ENCODE results near the gene TMSB10.

TMSB10 gene

DNA sequence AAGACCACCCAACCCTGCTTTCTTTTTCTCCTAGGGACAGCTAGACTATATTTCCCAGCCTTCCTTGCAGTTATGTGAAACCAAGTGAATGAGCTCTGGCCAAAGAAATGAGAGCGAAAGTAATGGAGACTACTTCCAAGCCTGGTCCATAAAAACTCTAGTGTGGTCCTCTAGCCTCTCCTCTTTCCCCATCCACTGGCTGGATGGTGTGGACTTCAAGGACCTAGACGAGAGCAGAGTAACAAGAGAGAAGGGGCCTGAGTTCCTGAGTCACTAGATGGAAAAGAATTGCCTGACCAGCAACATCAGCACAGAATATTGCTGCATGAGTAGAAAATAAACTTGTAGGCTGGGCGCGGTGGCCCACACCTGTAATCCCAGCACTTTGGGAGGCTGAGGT is 2.9 kb upstream of the TMSB10 start:
- Histone ChIP-seq H2BK12ac (ENCODE audit: low read length) (no peak overlapping the region), H3K9me3 (replicated peaks in 1 of 2; ENCODE audit: control insufficient read depth in 2 of 2, insufficient read depth in 1 of 2, low read depth in 1 of 2, low read length in 2 of 2) (peaks cover 0 to 2% of the 10 kb centered on the region in 2 donors), H2AK5ac (ENCODE audit: low read depth, low read length) (no peak overlapping the region), H3K27ac (replicated peaks; ENCODE audit: low read length) (no peak overlapping the region), H3K14ac (ENCODE audit: low read length) (no peak overlapping the region), H2BK120ac (ENCODE audit: low read depth, low read length) (no peak overlapping the region), H2BK5ac (ENCODE audit: low read length) (no peak overlapping the region), H3K4me2 (ENCODE audit: insufficient read depth, low read length, poor library complexity, severe bottlenecking) (no peak overlapping the region), H3K18ac (ENCODE audit: low read length) (no peak overlapping the region), H3K79me1 (ENCODE audit: low read depth, low read length) (peaks cover 3% of the 10 kb centered on the region), H2BK15ac (ENCODE audit: low read length) (no peak overlapping the region), H3K4me1 (ENCODE audit: control insufficient read depth in 2 of 2, insufficient read depth in 1 of 2, low read depth in 1 of 2, low read length in 2 of 2) (peaks cover 0 to 9% of the 10 kb centered on the region in 2 donors), H3K27me3 (ENCODE audit: control insufficient read depth in 3 of 3, insufficient read depth in 3 of 3, low read depth in 1 of 3, low read length in 3 of 3) (peaks cover 0 to 13% (median 0%) of the 10 kb centered on the region in 3 experiments), H3K23ac (ENCODE audit: low read depth, low read length, poor library complexity) (no peak overlapping the region), H2AFZ (ENCODE audit: low read length) (no peak overlapping the region), H4K91ac (ENCODE audit: low read depth, low read length, poor library complexity) (no peak overlapping the region), H3K36me3 (replicated peaks in 1 of 2; ENCODE audit: control insufficient read depth in 2 of 2, insufficient read depth in 2 of 2, low read length in 2 of 2) (peaks cover 0 to 13% of the 10 kb centered on the region in 2 donors), H3K9ac (ENCODE audit: low read depth, low read length, poor library complexity) (no peak overlapping the region), H4K8ac (ENCODE audit: low read depth, low read length) (no peak overlapping the region), H3K4ac (ENCODE audit: low read length) (no peak overlapping the region), H3K4me3 (ENCODE audit: low read length in 2 of 2) (no peak overlapping the region)
- no peak for DNase-seq (ENCODE audit: low spot score)
- no CpG with 5 or more reads among the region's 4 CpGs for WGBS, 2 donors (ENCODE audit: extremely low coverage in 2 of 2, insufficient read length in 2 of 2, insufficient replicate concordance in 1 of 2)

DNA sequence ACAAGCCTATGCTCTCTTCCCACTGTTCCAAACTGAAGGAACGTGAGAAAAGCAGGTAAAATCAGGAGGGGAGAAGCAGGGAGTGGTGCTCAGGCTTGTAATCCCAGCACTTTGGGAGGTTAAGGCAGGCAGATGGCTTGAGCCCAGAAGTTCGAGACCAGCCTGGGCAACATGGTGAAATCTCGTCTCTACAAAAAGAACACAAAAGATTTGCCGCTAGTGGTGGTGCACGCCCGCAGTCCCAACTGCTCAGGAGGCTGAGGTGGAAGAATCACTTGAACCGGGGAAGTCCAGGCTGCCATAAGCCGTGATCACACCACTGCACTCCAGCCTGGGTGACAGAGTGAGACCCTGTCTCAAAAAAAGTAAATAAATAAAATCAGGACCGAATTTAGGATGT is 1.3 kb upstream of the TMSB10 start:
- DNase-seq (ENCODE audit: low spot score) = no peak
- no CpG with 5 or more reads among the region's 9 CpGs for WGBS, 2 donors (ENCODE audit: extremely low coverage in 2 of 2, insufficient read length in 2 of 2, insufficient replicate concordance in 1 of 2)

DNA sequence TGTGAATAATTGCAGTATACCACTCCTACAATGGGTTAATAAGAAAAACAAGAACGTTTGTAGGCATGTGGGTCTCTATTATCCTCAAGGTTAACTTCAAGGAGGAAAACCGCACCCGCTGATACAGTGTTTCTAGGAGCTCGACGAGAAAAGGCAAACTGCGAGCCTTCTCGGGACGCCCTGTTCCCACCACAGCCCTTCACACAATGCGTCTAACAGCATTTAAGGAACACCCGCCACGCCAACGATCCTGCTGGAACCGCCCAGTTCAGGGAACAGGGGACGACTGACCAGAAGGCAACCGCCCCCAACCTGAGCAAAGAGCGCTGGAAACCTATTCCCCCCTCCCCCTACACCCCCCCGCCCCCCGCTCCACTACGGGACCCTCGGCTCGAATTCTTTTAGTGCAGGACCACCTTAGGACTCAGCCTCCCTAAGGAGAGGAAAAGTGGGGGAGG is 710 bp upstream of the TMSB10 start:
- H3K27ac ChIP-seq (replicated peaks; ENCODE audit: low read length) = no peak overlapping the region
- peaks cover 2 to 9% of the 10 kb centered on the region in 2 donors for H3K4me1 ChIP-seq (ENCODE audit: control insufficient read depth in 2 of 2, insufficient read depth in 1 of 2, low read depth in 1 of 2, low read length in 2 of 2)
- H3K9me3 ChIP-seq (replicated peaks in 1 of 2; ENCODE audit: control insufficient read depth in 2 of 2, insufficient read depth in 1 of 2, low read depth in 1 of 2, low read length in 2 of 2) = peaks cover 2 to 7% of the 10 kb centered on the region in 2 donors
- H2BK15ac ChIP-seq (ENCODE audit: low read length) = peak overlapping the region; percentile 63
- H3K4ac ChIP-seq (ENCODE audit: low read length) = no peak overlapping the region
- H3K36me3 ChIP-seq (replicated peaks in 1 of 2; ENCODE audit: control insufficient read depth in 2 of 2, insufficient read depth in 2 of 2, low read length in 2 of 2) = peaks cover 9 to 13% of the 10 kb centered on the region in 2 donors
- no peak overlapping the region for H3K14ac ChIP-seq (ENCODE audit: low read length)
- peak overlapping the region; percentile 83 for H2AK5ac ChIP-seq (ENCODE audit: low read depth, low read length)
- no peak overlapping the region for H4K8ac ChIP-seq (ENCODE audit: low read depth, low read length)
- H3K18ac ChIP-seq (ENCODE audit: low read length) = peak overlapping the region; percentile 99
- no peak for DNase-seq (ENCODE audit: low spot score)
- WGBS, 2 donors (ENCODE audit: extremely low coverage in 2 of 2, insufficient read length in 2 of 2, insufficient replicate concordance in 1 of 2) = no CpG with 5 or more reads among the region's 21 CpGs
- H3K9ac ChIP-seq (ENCODE audit: low read depth, low read length, poor library complexity) = peak overlapping the region; percentile 96
- H3K79me1 ChIP-seq (ENCODE audit: low read depth, low read length) = peaks cover 3% of the 10 kb centered on the region
- H2BK5ac ChIP-seq (ENCODE audit: low read length) = peak overlapping the region; percentile 96
- H2BK12ac ChIP-seq (ENCODE audit: low read length) = no peak overlapping the region
- peak overlapping the region; percentile 83 to 92 for H3K4me3 ChIP-seq (ENCODE audit: low read length in 2 of 2)
- H3K23ac ChIP-seq (ENCODE audit: low read depth, low read length, poor library complexity) = peak overlapping the region; percentile 56
- peaks cover 0 to 11% (median 6%) of the 10 kb centered on the region in 3 experiments for H3K27me3 ChIP-seq (ENCODE audit: control insufficient read depth in 3 of 3, insufficient read depth in 3 of 3, low read depth in 1 of 3, low read length in 3 of 3)
- H3K4me2 ChIP-seq (ENCODE audit: insufficient read depth, low read length, poor library complexity, severe bottlenecking) = peak overlapping the region; percentile 96
- peak overlapping the region; percentile 97 for H2AFZ ChIP-seq (ENCODE audit: low read length)
- peak overlapping the region; percentile 78 for H2BK120ac ChIP-seq (ENCODE audit: low read depth, low read length)
- no peak overlapping the region for H4K91ac ChIP-seq (ENCODE audit: low read depth, low read length, poor library complexity)

More for the DNA sequence above, 1.3 kb upstream of the TMSB10 start:
- H3K9ac ChIP-seq (ENCODE audit: low read depth, low read length, poor library complexity) = no peak overlapping the region
- no peak overlapping the region for H3K4ac ChIP-seq (ENCODE audit: low read length)
- no peak overlapping the region for H3K4me2 ChIP-seq (ENCODE audit: insufficient read depth, low read length, poor library complexity, severe bottlenecking)
- H3K79me1 ChIP-seq (ENCODE audit: low read depth, low read length) = peaks cover 3% of the 10 kb centered on the region
- peaks cover 2 to 9% of the 10 kb centered on the region in 2 donors for H3K4me1 ChIP-seq (ENCODE audit: control insufficient read depth in 2 of 2, insufficient read depth in 1 of 2, low read depth in 1 of 2, low read length in 2 of 2)
- H2BK12ac ChIP-seq (ENCODE audit: low read length) = no peak overlapping the region
- H3K4me3 ChIP-seq (ENCODE audit: low read length in 2 of 2) = peak overlapping the region in 1 of 2 donors; percentile 23
- H3K18ac ChIP-seq (ENCODE audit: low read length) = no peak overlapping the region
- H2AFZ ChIP-seq (ENCODE audit: low read length) = no peak overlapping the region
- H2BK15ac ChIP-seq (ENCODE audit: low read length) = no peak overlapping the region
- H4K8ac ChIP-seq (ENCODE audit: low read depth, low read length) = no peak overlapping the region
- no peak overlapping the region for H4K91ac ChIP-seq (ENCODE audit: low read depth, low read length, poor library complexity)
- H3K27me3 ChIP-seq (ENCODE audit: control insufficient read depth in 3 of 3, insufficient read depth in 3 of 3, low read depth in 1 of 3, low read length in 3 of 3) = peaks cover 0 to 13% (median 1%) of the 10 kb centered on the region in 3 experiments
- H2AK5ac ChIP-seq (ENCODE audit: low read depth, low read length) = peak overlapping the region; percentile 79
- H2BK5ac ChIP-seq (ENCODE audit: low read length) = no peak overlapping the region
- H2BK120ac ChIP-seq (ENCODE audit: low read depth, low read length) = no peak overlapping the region
- H3K9me3 ChIP-seq (replicated peaks in 1 of 2; ENCODE audit: control insufficient read depth in 2 of 2, insufficient read depth in 1 of 2, low read depth in 1 of 2, low read length in 2 of 2) = peaks cover 2 to 3% of the 10 kb centered on the region in 2 donors
- H3K14ac ChIP-seq (ENCODE audit: low read length) = no peak overlapping the region
- peaks cover 3 to 13% of the 10 kb centered on the region in 2 donors for H3K36me3 ChIP-seq (replicated peaks in 1 of 2; ENCODE audit: control insufficient read depth in 2 of 2, insufficient read depth in 2 of 2, low read length in 2 of 2)
- H3K23ac ChIP-seq (ENCODE audit: low read depth, low read length, poor library complexity) = no peak overlapping the region
- H3K27ac ChIP-seq (replicated peaks; ENCODE audit: low read length) = no peak overlapping the region

DNA sequence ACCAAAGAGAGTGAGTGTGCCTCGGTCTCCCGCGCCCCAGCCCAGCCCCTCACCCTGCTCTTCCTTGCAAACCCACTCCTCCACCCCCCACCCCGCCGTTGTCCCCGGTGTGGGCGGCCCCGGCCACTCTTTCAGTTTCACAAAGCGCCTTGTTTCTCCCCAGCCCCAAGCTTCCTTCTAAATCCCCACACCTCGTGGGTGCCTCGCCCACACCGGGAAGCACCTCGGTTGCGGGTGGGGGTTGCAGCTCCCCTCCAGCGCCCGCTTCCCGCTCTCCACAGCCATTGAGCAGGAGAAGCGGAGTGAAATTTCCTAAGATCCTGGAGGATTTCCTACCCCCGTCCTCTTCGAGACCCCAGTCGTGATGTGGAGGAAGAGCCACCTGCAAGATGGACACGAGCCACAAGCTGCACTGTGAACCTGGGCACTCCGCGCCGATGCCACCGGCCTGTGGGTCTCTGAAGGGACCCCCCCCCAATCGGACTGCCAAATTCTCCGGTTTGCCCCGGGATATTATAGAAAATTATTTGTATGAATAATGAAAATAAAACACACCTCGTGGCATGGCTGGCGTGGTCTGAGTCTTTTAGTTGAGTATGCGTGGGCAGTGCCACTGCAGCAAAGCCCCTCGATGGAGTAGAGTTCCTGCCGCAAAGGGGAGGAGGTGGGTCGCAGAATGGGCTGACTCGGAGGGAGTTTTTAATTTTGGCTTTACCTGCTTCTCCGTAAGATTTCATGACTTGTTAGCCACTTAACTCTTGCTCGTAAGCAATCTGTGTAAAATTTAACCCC is 848 bp downstream of the TMSB10 start:
- Histone ChIP-seq H3K18ac (ENCODE audit: low read length) (peak overlapping the region; percentile 95), H2AK5ac (ENCODE audit: low read depth, low read length) (peak overlapping the region; percentile 82), H3K79me1 (ENCODE audit: low read depth, low read length) (peaks cover 3% of the 10 kb centered on the region), H3K36me3 (replicated peaks in 1 of 2; ENCODE audit: control insufficient read depth in 2 of 2, insufficient read depth in 2 of 2, low read length in 2 of 2) (peaks cover 10 to 13% of the 10 kb centered on the region in 2 donors), H2BK5ac (ENCODE audit: low read length) (peak overlapping the region; percentile 96), H3K14ac (ENCODE audit: low read length) (no peak overlapping the region), H3K4me3 (ENCODE audit: low read length in 2 of 2) (peak overlapping the region; percentile 92 to 100), H3K23ac (ENCODE audit: low read depth, low read length, poor library complexity) (peak overlapping the region; percentile 95), H3K27me3 (ENCODE audit: control insufficient read depth in 3 of 3, insufficient read depth in 3 of 3, low read depth in 1 of 3, low read length in 3 of 3) (peaks cover 0 to 7% (median 0%) of the 10 kb centered on the region in 3 experiments), H4K91ac (ENCODE audit: low read depth, low read length, poor library complexity) (no peak overlapping the region), H2BK15ac (ENCODE audit: low read length) (peak overlapping the region; percentile 59), H3K9ac (ENCODE audit: low read depth, low read length, poor library complexity) (peak overlapping the region; percentile 94), H3K4me2 (ENCODE audit: insufficient read depth, low read length, poor library complexity, severe bottlenecking) (peak overlapping the region; percentile 96), H2AFZ (ENCODE audit: low read length) (peak overlapping the region; percentile 97), H2BK120ac (ENCODE audit: low read depth, low read length) (no peak overlapping the region), H3K27ac (replicated peaks; ENCODE audit: low read length) (peak overlapping the region; percentile 79), H4K8ac (ENCODE audit: low read depth, low read length) (no peak overlapping the region), H3K4me1 (ENCODE audit: control insufficient read depth in 2 of 2, insufficient read depth in 1 of 2, low read depth in 1 of 2, low read length in 2 of 2) (peaks cover 2 to 9% of the 10 kb centered on the region in 2 donors), H3K9me3 (replicated peaks in 1 of 2; ENCODE audit: control insufficient read depth in 2 of 2, insufficient read depth in 1 of 2, low read depth in 1 of 2, low read length in 2 of 2) (peaks cover 2 to 7% of the 10 kb centered on the region in 2 donors), H3K4ac (ENCODE audit: low read length) (no peak overlapping the region), H2BK12ac (ENCODE audit: low read length) (no peak overlapping the region)
- WGBS, 2 donors (ENCODE audit: extremely low coverage in 2 of 2, insufficient read length in 2 of 2, insufficient replicate concordance in 1 of 2) = no CpG with 5 or more reads among the region's 38 CpGs
- no peak for DNase-seq (ENCODE audit: low spot score)

Data from neuronal stem cell (in vitro differentiated cells).